GM12873 (cell line): ENCODE results near the gene SYTL3.

Experiments used
- TF ChIP-seq, protein P1 (sequence below): IDR thresholded peaks from 2 replicates; pipeline ENCODE4 v1.5.1; 2012; ENCODE audit warnings: low read depth, mild to moderate bottlenecking, moderate library complexity, low read length, control low read depth; ENCODE audit not compliant: insufficient read depth; ENCODE audit errors: missing control alignments

SYTL3 gene

GRCh38 chr6:158764183-158764849 lies 114.5 kb downstream of the SYTL3 start:
- TF ChIP-seq, protein P1, sequence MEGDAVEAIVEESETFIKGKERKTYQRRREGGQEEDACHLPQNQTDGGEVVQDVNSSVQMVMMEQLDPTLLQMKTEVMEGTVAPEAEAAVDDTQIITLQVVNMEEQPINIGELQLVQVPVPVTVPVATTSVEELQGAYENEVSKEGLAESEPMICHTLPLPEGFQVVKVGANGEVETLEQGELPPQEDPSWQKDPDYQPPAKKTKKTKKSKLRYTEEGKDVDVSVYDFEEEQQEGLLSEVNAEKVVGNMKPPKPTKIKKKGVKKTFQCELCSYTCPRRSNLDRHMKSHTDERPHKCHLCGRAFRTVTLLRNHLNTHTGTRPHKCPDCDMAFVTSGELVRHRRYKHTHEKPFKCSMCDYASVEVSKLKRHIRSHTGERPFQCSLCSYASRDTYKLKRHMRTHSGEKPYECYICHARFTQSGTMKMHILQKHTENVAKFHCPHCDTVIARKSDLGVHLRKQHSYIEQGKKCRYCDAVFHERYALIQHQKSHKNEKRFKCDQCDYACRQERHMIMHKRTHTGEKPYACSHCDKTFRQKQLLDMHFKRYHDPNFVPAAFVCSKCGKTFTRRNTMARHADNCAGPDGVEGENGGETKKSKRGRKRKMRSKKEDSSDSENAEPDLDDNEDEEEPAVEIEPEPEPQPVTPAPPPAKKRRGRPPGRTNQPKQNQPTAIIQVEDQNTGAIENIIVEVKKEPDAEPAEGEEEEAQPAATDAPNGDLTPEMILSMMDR, result no peak

- TF ChIP-seq, protein P1, result no peak
Observed at GRCh38 chr6:158764926-158765325, 115.1 kb downstream of the SYTL3 start.

GRCh38 chr6:158765499-158766068 lies 115.7 kb downstream of the SYTL3 start:
- TF ChIP-seq, protein P1, result no peak

- TF ChIP-seq, protein P1, result no peak
Observed at GRCh38 chr6:158766621-158767455, 117.0 kb downstream of the SYTL3 start.

DNA sequence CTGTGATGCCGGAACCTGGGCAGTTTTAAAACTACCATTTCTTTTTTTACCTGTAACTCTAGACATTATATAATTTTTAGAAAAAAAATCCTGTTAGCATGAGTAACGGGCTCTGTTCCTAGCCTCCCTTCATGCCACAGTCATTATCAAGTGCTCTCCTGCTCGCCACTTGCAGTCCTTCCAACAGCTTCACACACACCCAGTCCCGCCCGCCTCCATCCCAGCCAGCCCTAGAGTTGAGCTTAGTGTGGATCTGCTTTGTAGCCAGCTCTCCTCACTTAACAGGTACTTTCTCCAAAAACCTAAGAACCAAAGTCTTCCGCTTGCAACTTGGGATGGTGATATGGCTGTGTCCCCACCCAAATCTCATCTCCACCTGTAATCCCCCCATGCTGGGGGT lies 117.9 kb downstream of the SYTL3 start:
- TF ChIP-seq, protein P1, result no peak

DNA sequence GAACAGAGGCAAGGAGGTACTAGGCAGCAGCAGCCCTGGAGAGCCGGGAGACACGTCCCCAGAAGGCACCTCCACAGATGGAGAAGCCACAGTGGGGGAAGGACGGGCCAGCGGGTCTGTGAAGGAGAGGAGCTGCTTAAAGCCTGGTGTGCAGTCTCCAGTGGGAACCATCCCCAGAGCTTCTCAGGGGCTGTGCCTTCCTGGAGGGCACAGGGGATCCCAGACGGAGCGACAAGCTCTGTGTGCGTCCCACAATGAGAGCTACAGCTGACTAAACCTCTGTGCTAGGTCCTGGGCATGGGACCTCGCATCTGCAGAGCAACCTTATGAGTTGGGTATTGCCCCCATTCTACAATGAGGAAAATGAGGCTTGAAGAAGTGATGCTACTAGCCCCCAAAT lies 118.6 kb downstream of the SYTL3 start:
- TF ChIP-seq, protein P1, result no peak

GRCh38 chr6:158769234-158769770 lies 119.4 kb downstream of the SYTL3 start:
- TF ChIP-seq, protein P1, result no peak
